DOHH2 (cell line): ENCODE results near the gene YPEL5.

ENCODE experiments used
- EZH2phosphoT487 ChIP-seq: fragments of 200-600 bp; sonication (generic); IDR thresholded peaks from 2 replicates; pipeline ENCODE4 v1.6.1; 2017; ENCODE audit warnings: borderline replicate concordance, mild to moderate bottlenecking, antibody characterized with exemption, low read length, moderate library complexity, mixed read lengths
- TF ChIP-seq, protein P1 (sequence below): fragments of 200-600 bp; sonication (generic); IDR thresholded peaks from one replicate; pipeline ENCODE4 v1.5.1; 2014; ENCODE audit warnings: antibody characterized with exemption, mild to moderate bottlenecking, low read depth, low read length; ENCODE audit not compliant: poor library complexity, severe bottlenecking

GRCh38 chr2:30165617-30166016 is 18.8 kb downstream of the YPEL5 start:
- TF ChIP-seq, protein P1, sequence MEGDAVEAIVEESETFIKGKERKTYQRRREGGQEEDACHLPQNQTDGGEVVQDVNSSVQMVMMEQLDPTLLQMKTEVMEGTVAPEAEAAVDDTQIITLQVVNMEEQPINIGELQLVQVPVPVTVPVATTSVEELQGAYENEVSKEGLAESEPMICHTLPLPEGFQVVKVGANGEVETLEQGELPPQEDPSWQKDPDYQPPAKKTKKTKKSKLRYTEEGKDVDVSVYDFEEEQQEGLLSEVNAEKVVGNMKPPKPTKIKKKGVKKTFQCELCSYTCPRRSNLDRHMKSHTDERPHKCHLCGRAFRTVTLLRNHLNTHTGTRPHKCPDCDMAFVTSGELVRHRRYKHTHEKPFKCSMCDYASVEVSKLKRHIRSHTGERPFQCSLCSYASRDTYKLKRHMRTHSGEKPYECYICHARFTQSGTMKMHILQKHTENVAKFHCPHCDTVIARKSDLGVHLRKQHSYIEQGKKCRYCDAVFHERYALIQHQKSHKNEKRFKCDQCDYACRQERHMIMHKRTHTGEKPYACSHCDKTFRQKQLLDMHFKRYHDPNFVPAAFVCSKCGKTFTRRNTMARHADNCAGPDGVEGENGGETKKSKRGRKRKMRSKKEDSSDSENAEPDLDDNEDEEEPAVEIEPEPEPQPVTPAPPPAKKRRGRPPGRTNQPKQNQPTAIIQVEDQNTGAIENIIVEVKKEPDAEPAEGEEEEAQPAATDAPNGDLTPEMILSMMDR = no peak
- no peak for TF ChIP-seq EZH2phosphoT487
